GM19043 (cell line): Measurements from ENCODE around the gene SH2B3.
"Not testable (repeated sequence)": the region's sequence is repeated elsewhere in the genome, so short reads cannot be mapped to it uniquely, and the experiment has no call there.

Experiments
- ATAC-seq: cut with Tn5 transposase; IDR thresholded peaks from one replicate; pipeline ENCODE4 v1.9.1; 2021; ENCODE audit warnings: low read depth; ENCODE audit not compliant: unreplicated experiment

SH2B3 gene

DNA sequence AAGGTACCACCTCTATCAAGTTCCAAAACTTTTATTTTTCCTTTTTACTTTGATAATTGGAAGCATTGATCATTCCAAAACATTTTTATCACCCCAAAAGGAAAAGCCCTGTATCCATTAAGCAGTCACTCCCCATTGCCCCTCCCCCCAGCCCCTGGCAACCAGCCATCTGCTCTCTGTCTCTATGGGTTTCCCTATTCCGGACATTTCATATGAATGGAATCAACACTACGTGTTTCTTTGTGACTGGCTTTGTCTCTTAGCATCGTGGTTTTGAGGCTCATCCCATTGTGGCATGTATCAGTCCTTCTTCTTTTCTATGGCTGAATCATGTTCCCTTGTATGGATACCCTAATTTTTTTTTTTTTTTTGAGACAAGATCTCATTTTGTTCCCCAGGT, 18.8 kb upstream of the SH2B3 start:
- ATAC-seq: no peak

DNA sequence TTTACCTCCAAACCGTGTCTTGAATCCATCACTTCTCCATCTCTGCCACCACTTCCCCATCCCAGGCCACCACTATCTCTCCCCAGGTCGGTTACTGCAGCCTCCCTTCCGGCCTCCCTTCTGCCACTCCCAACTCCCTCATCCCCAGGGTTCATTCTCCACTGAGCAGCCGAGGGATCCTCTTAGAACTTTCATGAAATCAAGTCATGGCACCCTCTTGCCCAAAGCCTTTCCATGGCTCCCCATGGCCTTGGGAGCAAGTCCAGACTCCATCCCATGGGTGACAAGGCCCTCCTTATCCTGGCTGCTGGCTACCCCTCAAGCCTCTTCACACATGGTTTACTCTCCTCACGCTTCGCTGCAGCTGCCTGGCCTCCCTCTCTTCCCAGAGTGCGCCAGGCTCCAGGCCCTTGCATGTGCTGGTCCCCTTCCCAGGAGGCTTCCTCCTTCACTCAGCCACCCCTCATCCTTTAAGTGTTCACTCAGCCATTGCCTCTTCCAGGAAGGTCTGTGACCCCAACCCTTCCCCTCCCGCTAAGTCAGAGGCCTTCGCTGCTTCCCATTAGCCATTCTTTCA, 17.9 kb upstream of the SH2B3 start:
- ATAC-seq: no peak

- no peak for ATAC-seq
These were observed 16.1 kb upstream of the SH2B3 start for GRCh38 chr12:111389635-111390034.

GRCh38 chr12:111390910-111391309, 14.8 kb upstream of the SH2B3 start:
- no peak for ATAC-seq

GRCh38 chr12:111393700-111394300, 11.9 kb upstream of the SH2B3 start:
- ATAC-seq: no peak

- ATAC-seq: no peak
These were observed 11.2 kb upstream of the SH2B3 start for GRCh38 chr12:111394480-111394879.

GRCh38 chr12:111395336-111396187, 10.2 kb upstream of the SH2B3 start:
- no peak for ATAC-seq

DNA sequence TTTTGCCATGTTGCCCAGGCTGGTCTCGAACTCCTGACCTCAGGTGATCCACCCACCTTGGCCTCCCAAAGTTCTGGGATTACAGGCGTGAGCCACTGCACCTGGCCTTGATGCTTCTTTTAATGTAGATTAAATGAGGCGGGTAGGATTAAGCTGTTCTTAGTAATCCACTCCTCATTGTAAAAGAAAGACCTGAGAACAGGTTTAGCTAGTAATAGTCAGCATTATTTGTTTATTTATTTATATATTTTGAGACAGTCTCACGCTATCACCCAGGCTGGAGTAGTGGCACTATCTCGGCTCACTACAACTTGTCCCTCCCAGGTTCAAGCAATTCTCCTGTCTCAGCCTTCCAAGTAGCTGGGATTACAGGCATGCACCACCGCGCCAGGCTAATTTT, 9.5 kb upstream of the SH2B3 start:
- not testable (repeated sequence) for ATAC-seq

DNA sequence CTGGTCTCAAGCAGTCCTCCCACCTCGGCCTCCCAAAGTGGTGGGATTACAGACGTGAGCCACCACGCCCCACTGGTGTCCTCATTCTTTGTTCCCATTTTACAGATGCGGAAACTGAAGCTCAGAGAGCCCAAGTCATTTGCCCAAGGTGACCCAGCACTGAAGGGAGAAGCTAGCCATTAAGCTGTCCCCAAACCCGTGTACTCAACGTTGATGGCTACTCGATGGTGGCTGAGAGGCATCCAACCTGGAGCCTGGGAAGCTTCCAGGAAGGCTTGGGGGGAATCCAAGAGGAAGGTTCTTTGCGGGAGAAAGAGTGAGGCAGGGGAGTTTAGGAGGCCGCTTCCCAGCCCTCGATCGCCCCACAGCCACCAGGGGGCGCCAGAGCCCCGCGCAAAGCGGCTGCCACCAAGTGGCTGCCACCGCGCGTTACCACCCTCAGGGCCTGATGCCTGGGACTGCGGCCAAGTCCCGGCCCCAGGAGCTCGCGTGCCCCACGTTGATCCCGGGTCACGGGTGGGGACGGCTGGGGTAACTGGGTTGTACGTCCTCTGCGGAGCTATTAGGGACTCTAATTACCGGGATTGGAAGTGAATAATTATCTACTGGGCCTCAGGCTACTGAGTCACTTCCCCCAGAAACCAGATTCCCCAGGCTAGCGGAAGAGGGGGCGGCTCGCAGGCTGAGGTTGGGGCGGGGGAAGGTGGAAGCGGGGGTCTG, 8.8 kb upstream of the SH2B3 start:
- ATAC-seq: peak; percentile 46

DNA sequence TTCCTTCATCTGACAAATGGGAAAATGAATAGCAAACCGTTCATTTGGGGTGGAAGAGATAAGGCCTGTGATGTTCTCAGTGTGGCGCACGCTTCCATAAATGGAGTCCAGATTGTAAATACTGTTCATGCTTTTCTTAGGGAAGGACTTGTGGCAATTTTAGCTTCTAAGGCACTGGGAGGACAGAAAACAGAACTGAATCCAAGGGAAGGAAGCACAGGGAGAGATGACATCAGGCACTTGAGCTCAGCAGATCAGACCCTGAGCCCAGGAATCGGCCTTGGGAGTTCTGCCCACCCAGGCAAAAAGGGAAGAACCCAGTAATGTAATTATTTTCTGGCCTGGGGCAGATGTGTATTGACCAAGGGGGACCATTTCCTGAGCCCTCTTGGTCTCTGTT, 7.2 kb upstream of the SH2B3 start:
- ATAC-seq: no peak

- ATAC-seq: not testable (repeated sequence)
These were observed 5.8 kb upstream of the SH2B3 start for GRCh38 chr12:111399741-111400404.

GRCh38 chr12:111401167-111401605, 4.5 kb upstream of the SH2B3 start:
- ATAC-seq: no peak

DNA sequence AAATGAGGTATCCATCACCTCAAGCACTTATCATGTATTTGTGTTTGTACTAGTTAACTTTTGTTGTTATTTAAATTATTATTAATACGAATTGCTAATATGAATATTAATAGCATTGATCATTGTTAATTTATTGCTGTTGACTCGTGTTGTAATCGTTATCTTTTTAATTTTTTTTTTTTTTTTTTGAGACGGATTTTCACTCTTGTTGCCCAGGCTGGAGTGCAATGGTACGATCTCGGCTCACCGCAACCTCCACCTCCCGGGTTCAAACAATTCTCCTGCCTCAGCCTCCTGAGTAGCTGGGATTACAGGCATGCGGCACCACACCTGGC, 3.3 kb upstream of the SH2B3 start:
- not testable (repeated sequence) for ATAC-seq

DNA sequence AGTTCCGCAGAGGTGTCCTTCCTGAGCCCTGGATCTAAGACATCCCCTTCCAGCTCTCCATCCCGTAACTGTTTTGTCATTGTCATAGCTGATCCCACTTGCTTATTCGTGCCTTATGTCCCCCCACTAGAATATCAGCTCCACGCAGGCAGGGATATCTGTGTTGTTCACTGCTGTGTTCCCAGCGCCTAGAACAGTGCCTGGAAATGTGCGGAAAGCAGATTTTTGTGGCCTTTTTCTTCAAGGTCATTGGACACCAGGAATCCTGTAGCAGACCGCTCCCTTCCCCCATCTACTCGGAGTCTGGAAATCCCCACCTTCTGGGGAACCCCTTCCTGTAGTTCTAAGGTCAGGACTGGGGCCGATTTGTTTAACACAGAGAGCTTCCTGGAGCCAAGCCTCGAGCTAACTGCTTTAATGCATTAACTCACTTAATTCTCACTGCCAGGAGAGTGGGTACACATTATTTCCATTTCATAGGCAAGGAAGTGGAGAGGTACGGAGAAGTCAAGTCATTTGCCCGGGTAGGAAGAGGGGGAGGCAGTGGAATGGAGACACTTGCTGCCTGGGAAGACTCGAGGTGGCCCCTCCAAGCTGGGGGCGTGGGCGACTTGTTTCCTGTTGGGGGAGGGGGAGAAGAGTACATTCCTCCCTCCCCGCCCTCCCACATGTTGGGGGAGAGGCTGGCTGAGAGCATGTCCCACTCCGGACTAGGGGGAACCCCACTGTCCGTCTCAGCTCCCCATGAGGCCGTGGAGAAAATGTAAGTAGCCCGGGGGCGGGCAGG, 1.2 kb upstream of the SH2B3 start:
- ATAC-seq: no peak

GRCh38 chr12:111405149-111405858, 419 bp upstream of the SH2B3 start:
- peak; percentile 50 for ATAC-seq

GRCh38 chr12:111406474-111407376, 1.0 kb downstream of the SH2B3 start:
- ATAC-seq: no peak

GRCh38 chr12:111407377-111408115, 1.8 kb downstream of the SH2B3 start:
- no peak for ATAC-seq

- ATAC-seq: no peak
These were observed 2.4 kb downstream of the SH2B3 start for GRCh38 chr12:111408116-111408440.
